Measurements from ENCODE around the gene TAS2R41. TPM values are rescaled to one million over a fixed set of nuclear protein-coding genes. Genes with fewer than 3 reads are reported as not detected.
A peak's percentile ranks its signal among the peaks of the same experiment; 100 is the strongest.
"Not testable (repeated sequence)": the region's sequence is repeated elsewhere in the genome, so short reads cannot be mapped to it uniquely, and the experiment has no call there.

TAS2R41 gene
- total RNA-seq, 6 experiments from 2014 or later: not detected

DNA sequence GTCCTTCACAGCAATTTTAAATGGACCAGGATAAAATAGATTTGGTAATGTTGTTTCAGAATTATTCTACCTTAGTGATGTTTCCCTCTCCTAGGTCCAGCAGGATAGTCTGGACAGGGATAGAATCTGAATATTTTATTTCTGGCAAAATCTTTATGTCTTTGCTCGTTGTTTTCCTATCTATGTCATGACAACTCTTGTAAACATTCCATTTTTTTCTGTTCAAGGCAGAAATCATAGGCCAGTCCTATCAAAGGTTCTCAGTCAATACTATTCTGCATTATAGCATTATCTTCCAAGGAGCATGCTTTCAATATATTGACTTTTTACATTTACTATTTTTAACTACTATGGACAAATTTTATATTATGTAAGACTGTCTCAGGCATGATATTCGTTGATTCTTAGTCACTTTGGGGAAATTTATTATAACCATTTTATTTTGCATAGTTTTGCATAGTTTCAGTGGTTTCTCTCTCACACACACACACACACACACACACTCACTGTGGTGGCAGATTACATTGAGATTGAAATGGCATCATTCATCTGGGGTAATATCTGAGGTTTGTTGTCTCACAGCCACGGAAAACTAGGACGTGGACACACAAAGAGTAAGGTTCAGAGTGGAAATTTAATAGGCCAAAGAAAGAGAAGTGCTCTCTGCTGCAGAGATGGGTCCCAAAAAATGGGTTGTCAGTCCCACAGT is 17.2 kb upstream of the TAS2R41 start:
- H3K27ac Mint-ChIP-seq: no peak overlapping the region
- DNase-seq: no peak
- no peaks in the 10 kb centered on the region for H3K27me3 Mint-ChIP-seq (ENCODE audit: insufficient read depth)
- H3K9me3 Mint-ChIP-seq: no peaks in the 10 kb centered on the region; the same call in 1 of the 2 replicates
- TF ChIP-seq, protein P1, sequence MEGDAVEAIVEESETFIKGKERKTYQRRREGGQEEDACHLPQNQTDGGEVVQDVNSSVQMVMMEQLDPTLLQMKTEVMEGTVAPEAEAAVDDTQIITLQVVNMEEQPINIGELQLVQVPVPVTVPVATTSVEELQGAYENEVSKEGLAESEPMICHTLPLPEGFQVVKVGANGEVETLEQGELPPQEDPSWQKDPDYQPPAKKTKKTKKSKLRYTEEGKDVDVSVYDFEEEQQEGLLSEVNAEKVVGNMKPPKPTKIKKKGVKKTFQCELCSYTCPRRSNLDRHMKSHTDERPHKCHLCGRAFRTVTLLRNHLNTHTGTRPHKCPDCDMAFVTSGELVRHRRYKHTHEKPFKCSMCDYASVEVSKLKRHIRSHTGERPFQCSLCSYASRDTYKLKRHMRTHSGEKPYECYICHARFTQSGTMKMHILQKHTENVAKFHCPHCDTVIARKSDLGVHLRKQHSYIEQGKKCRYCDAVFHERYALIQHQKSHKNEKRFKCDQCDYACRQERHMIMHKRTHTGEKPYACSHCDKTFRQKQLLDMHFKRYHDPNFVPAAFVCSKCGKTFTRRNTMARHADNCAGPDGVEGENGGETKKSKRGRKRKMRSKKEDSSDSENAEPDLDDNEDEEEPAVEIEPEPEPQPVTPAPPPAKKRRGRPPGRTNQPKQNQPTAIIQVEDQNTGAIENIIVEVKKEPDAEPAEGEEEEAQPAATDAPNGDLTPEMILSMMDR (IDR thresholded peaks at IDR 0.05): no peak
- no peak overlapping the region for H3K4me3 Mint-ChIP-seq
- no peaks in the 10 kb centered on the region; the same call in 1 of the 2 replicates for H3K36me3 Mint-ChIP-seq (ENCODE audit: low read depth)
- peaks cover 55% of the 10 kb centered on the region for H3K4me1 Mint-ChIP-seq (ENCODE audit: low read depth)

DNA sequence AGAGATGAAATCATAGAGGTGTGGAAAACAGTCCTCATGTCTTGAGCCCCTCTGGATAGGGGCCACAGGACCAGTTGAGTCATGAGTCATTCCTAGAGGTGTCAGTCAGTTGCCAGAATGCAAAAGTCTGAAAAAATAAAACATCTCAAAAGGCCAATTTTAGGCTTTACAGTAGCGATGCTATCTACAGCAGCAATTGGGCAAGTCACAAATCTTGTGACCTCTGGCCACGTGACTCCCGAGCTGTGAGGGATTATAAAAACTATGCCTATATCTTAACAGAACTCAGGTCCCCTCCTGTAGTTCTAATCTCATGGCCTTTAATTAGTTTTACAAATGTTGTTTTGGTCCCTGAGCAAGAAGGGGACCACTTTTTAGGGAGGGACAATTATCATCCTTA is 15.6 kb upstream of the TAS2R41 start:
- TF ChIP-seq, protein P1 (IDR thresholded peaks at IDR 0.05): no peak
- Mint-ChIP-seq H3K9me3 (no peaks in the 10 kb centered on the region; the same call in 1 of the 2 replicates), H3K4me3 (no peak overlapping the region), H3K36me3 (ENCODE audit: low read depth) (no peaks in the 10 kb centered on the region; the same call in 1 of the 2 replicates), H3K4me1 (ENCODE audit: low read depth) (peaks cover 39% of the 10 kb centered on the region), H3K27me3 (ENCODE audit: insufficient read depth) (no peaks in the 10 kb centered on the region), H3K27ac (no peak overlapping the region)
- no peak for DNase-seq

DNA sequence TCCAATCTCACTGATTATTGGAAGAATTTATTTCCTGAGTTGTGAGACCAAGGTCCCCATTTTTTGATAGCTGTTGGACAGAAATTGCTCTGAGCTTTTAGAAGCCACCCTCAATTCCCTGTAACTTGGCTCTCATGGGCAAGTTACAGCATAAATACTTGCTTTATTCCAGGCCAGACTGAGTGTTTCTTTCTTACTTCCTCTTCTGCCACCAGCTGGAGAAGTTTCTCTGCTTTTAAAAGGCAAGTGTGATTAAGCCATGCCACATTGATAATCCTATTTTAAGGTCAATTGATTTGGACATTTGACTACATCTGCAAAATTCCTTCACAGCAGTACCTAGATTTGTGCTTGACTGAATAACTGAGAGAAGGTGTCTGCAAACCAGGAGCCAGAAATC is 14.1 kb upstream of the TAS2R41 start:
- peaks cover 31% of the 10 kb centered on the region for H3K4me1 Mint-ChIP-seq (ENCODE audit: low read depth)
- H3K36me3 Mint-ChIP-seq (ENCODE audit: low read depth): no peaks in the 10 kb centered on the region; the same call in 1 of the 2 replicates
- no peak for DNase-seq
- TF ChIP-seq, protein P1 (IDR thresholded peaks at IDR 0.05): no peak
- no peaks in the 10 kb centered on the region for H3K27me3 Mint-ChIP-seq (ENCODE audit: insufficient read depth)
- no peak overlapping the region for H3K27ac Mint-ChIP-seq
- H3K9me3 Mint-ChIP-seq: no peaks in the 10 kb centered on the region; the same call in 1 of the 2 replicates
- H3K4me3 Mint-ChIP-seq: no peak overlapping the region

DNA sequence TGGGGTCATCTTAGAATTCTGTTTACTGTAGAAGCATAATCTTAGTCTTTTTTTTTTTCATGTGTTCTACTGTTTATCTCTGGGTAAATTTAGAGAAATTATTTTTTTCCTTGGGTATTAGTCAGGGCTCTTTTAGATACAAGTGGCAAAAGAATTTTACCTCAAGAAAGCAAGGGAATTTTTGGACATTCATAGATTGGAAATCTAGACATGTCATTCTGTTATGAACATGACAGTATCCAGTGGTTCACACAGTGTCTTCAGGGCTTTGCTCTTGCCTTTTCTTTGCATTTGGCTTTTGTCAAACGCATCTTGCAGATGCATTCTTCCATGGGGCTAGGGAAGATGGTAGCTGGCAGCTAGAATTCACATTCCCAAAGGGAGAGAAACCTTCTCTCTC is 13.7 kb upstream of the TAS2R41 start:
- DNase-seq: no peak
- no peak overlapping the region for H3K27ac Mint-ChIP-seq
- no peaks in the 10 kb centered on the region; the same call in 1 of the 2 replicates for H3K36me3 Mint-ChIP-seq (ENCODE audit: low read depth)
- no peaks in the 10 kb centered on the region; the same call in 1 of the 2 replicates for H3K9me3 Mint-ChIP-seq
- H3K4me3 Mint-ChIP-seq: no peak overlapping the region
- no peaks in the 10 kb centered on the region for H3K27me3 Mint-ChIP-seq (ENCODE audit: insufficient read depth)
- peaks cover 27% of the 10 kb centered on the region for H3K4me1 Mint-ChIP-seq (ENCODE audit: low read depth)
- TF ChIP-seq, protein P1 (IDR thresholded peaks at IDR 0.05): no peak

DNA sequence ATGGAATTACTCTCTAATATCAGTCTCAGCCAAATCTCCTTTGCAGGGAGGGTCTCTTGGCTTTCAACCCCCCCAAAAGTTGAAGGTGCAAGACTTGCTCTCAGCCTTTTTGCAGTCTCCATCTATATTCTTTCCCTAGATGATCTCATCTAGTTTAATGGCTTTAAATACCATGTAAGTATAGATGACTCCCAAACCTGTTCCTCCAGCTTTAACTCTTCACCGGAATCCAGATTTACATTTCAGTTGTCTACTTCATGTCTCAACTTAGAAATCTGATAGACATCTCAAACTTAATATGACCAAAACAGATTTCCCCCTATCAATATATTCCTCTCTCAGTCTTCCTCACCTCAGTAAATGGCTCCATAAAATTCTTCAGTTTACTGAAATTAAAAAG is 9.9 kb upstream of the TAS2R41 start:
- Mint-ChIP-seq H3K27me3 (ENCODE audit: insufficient read depth) (no peaks in the 10 kb centered on the region; the same call in none of the 2 replicates), H3K27ac (no peak overlapping the region), H3K4me3 (no peak overlapping the region), H3K36me3 (ENCODE audit: low read depth) (peaks cover 11% of the 10 kb centered on the region), H3K9me3 (peaks cover 7% of the 10 kb centered on the region), H3K4me1 (ENCODE audit: low read depth) (peaks cover 25% of the 10 kb centered on the region)
- DNase-seq: no peak
- TF ChIP-seq, protein P1 (IDR thresholded peaks at IDR 0.05): no peak

DNA sequence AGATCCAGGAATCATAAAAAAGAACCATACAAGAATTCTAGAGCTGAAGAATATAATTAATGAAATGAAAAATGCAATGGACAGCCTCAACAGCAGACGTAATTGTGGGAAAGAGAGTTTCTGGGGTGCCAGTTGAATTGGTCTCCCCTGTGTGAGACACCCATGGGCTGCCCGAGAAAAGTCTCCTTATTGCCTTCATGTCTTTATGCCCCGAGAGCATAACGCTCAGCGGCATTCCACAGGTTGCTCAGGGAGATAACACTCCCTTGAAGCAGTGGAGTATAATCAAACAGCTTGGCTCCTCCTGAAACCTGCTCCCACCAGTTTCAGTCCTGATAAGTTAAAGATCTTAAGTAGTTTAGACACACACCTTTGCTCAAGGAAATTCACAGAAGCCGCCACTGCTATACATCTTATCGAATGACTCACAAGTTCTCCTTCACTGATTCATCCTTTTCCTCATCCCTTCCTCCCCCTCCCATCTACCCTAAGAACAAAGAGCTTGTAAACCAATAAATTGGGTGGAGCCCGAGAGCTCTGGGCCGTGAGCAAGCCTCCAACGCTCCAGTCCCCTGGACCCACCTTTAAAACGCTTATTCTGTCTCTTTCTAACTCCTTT is 5.5 kb upstream of the TAS2R41 start:
- Mint-ChIP-seq H3K4me1 (ENCODE audit: low read depth) (peaks cover 21% of the 10 kb centered on the region), H3K36me3 (ENCODE audit: low read depth) (peaks cover 21% of the 10 kb centered on the region), H3K27ac (peak overlapping the region; percentile 38; the same call in 1 of the 2 replicates)
- H3K4me3 Mint-ChIP-seq; H3K27me3 Mint-ChIP-seq (ENCODE audit: insufficient read depth); H3K9me3 Mint-ChIP-seq; DNase-seq: not testable (repeated sequence)
